Measurements from ENCODE around the gene NFIX.
"Not testable (repeated sequence)": the region's sequence is repeated elsewhere in the genome, so short reads cannot be mapped to it uniquely, and the experiment has no call there.

NFIX gene

DNA sequence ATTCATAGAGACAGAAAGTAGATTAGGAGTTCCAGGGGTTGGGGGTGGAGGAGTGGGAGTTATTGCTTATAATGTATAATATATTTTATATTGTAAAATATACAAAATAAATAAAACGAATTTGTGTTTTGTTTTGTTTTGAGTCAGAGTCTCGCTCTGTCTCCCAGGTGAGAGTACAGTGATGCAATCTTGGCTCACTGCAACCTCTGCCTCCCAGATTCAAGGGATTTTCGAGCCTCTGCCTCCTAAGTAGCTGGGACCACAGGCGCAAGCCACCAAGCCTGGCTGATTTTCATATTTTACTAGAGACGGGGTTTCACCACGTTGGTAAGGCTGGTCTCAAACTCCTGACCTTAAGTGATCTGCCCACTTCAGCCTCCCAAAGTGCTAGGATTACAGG, 35.8 kb upstream of the NFIX start:
- DNase-seq: no peak

DNA sequence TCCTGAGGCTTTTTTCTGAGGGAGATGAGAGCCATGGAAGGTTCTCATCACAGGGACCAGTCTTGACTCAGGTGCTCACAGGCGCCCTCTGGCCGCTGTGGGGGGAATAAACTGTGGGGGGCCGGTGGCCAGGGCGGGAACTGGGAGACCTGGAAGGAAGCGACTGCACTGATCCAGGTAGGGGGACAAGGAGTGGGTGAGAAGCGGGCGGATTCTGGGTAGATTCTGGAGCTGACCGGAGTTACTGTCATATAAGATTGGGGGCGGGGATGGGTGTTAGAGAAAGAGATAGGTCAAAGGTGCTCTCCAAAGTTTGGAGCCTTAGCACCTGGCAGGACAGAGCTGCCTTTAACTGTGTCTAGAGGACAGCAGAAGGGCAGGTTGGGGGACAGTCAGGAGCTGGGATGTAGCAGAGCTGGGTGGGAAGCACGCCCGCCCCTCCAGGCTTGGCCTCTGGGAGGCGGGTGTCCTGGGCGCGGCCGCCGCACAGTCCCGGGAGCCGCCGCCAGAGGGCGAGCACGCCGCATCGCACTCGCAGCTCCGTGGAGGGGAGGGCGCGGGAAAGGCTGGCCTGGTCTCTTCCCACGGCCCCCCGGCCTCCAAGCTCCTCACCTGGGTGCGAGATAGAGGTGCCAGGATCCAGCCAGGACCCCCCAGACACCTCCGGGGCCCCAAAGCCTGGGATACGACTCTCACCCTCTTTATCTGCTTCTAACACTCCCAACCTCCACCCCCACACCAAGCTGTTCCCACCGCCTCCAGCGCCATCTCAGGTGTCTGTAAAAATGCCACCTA, 30.1 kb upstream of the NFIX start:
- peak; percentile 79 for DNase-seq

DNA sequence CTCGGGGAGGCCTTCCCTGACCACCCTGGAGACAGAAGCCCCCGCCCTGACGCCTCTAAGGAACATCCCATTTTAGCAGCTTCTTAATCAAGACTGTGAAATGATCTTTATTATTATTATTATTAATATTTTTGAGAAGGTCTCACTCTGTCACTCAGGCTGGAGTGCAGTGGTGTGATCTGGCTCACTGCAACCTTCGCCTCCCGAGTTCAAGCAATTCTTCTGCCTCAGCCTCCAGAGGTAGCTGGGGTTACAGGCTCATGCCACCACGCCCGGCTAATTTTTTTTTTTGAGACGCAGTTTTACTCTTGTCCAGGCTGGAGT, 29.5 kb upstream of the NFIX start:
- DNase-seq: no peak

DNA sequence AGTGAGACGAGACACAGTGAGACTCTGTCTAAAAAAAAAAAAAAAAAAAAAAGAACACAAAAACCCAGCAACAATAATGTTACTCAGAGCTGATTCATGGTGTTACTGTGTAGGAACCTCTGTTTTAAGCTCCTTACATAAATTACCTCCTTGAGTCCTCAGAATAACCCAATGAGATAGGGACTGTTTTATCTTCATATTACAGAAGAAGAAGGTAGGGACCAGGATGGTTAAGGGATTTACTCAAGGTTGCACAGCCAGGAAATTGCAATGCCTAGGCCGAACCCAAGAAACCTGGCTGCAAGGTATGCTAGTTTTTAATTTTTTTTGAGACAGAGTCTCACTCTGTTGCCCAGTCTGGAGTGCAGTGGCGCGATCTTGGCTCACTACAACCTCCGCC, 27.4 kb upstream of the NFIX start:
- no peak for DNase-seq

DNA sequence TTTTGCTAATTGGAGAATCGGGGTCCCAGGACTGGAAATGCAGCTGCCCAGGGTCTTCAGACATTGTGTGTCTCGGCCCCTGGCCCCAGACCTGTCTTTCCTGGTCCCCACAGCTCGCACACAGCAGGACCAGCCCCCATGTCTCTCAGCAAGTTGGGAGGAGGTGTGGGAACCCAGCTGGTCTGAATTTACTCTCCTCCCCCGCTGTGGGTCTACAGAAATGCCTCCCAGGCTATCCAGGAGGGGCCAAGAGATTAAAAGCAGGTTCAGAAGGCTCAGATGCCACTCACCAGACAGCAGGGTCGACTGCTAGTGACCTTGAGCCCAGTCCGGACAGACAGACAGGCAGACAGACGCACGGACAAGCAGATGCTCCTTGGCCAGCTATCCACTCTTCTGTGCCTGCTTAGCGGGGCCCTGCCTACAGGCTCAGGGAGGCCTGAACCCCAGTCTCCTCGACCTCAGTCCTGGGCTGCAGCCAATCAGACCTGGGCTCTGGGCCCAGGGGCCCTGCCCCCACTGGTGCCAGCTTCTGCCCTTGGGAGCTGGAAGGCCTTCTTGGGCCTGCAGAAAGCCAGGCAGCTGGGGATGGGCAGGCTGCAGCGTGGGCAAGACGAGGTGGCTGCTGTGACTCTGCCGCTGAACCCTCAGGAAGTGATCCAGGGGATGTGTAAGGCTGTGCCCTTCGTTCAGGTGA, 25.8 kb upstream of the NFIX start, which contains the start of gene DAND5:
Gene DAND5 (plus strand): TSS at position 285 of the 697 bp plus-strand sequence. CDS start 85 bp downstream, at position 370.
- no peak for DNase-seq

DNA sequence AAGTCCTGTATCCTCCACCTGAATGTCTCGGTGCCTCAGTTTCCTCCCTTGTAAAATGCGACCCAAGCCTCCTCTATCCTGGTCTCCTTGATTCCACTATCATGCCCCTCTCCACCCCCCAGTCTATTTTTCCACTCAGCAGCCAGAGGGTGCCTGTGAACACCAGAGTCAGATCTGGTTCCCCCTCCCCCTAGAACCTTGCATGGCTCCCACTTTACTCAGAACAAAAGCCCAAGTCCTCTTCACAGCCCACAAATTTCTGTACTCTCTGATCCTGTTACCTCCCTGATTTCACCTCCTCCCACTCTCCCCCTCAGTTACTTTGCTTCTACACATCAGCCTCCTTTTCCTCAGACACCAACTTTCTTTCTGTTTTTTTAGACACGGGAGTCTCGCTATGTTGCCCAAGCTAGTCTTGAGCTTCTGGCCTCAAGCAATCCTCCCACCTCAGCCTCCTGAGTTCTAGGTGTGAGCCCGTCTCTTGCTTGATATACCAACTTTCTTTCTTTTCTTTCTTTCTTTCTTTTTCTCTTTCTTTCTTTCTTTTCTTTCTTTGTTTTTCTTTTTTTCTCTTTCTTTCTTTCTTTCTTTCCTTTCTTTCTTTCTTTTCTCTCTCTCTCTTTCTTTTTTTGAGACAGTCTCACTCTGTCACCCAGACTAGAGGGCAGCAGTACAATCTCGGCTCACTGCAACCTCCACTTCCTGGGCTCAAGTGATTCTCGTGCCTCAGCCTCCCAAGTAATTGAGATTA, 25.0 kb upstream of the NFIX start:
- DNase-seq: no peak

DNA sequence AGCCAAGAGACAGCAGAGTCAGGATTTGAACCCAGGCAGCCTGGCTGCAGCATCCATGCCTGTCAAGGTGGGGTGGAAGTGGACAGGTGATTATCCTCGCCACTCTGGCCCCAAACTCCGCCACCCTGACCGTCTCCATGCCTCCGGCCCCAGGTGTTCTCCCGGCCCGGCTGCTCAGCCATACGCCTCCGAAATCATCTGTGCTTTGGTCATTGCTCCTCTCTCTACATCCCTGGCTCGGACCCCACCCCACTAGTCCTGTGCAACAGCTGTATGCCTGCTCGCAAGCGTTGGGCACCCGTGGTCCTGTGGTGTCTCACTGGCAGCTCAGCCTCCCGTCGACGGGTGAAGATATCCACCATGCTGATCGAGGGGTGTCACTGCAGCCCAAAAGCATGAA, 22.0 kb upstream of the NFIX start:
- DNase-seq: no peak

DNA sequence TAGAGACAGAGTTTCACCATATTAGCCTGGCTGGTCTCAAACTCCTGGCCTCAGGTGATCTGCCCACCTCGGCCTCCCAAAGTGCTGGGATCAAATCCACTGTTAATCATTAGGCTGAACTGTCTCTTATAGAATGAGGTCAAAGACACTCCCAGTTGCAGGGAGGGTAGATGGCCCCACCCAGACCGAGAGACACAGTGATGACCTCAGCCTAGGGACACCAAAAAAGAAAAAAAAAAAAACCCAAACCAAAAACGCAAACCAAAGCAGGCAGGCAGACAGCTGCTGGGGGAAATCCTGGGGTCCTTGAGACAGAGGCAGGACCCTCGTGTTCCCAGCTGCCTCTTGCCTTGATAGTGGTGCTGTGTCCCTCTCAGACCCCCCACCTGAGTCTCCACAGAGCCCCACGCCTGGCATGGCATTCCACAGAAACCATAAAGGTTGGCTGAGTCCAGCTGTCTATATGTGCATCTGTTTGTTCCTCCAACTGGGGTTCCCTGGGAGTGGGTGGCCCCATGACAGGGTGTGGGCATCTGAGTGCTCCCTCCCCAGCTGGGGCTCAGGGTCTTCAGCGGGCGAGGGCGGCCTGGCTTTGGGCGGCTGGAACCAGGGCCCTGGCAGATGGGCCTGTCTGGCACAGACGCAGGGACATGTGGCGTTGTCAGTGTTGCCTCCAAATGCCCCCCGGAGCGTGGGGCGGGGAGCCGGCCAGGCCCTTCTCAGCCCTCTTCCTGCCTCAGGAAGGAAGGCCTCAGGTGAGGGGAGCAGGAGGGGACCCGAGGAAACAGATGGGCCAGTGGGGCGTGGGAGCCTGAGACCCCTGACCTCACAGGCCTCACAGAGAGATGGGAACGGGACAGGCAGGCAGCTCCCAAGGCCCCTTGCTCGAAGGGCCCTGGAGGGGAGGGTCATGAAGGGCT, 20.7 kb upstream of the NFIX start:
- no peak for DNase-seq

DNA sequence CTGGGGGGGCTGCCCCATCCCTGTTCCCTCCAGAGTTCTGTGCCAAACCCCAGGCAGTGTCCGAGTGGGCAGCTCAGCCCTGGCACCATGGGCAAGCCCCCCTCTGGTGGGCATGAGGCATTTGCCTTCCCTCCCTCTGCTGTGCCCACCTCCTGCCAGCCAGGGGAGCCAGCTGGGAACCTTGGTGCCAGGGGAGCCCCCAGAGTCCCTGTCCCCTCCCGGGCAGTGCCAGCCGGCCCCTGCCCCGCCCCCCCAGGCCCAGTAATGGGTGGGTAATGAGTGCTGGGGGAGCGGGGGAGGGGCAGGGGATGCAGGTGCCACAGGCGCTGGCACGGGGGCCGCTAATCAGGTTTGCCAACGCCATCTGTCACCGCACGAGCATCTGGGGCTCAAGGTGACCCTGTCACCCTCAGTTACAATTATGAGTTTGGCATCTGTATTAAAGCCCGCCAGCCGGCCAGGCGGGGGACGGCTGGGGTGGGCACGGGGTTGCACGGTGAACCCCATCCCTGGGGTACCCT, 20.0 kb upstream of the NFIX start:
- no peak for DNase-seq

DNA sequence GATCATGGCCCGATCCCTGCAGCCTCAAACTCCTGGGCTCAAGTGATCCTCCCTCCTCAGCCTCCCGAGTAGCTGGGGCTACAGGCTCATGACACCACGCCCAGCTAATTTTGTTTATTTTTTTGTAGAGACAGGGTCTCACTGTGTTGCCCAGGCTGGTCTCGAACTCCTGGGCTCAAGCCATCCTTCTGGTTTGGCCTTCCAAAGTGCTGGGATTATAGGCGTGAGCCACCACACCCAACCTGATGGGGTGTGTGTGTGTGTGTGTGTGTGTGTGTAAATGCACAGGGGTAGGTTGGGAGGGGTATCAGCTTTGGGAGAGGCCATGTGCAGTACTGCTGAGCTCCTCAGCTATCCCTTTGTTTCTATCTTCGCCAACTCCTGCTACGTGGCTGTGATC, 19.2 kb upstream of the NFIX start:
- not testable (repeated sequence) for DNase-seq

DNA sequence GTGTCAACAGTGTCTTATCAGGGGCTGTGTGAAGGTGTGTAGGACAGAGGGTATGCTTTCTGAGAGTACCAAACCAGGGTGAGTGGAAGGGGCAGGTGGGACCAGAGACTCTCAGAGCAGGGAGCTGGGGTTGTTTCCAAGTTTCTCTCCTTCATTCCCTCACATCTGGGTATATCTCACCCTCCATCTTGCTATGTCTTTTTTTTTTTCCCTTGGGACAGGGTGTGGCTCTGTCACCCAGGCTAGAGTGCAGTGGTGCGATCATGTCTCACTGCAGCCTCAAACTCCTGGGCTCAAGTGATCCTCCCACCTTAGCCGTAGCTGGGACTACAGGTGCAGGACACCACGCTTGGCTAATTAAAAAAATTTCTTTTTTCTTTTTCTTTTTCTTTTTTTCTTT, 15.3 kb upstream of the NFIX start:
- no peak for DNase-seq

DNA sequence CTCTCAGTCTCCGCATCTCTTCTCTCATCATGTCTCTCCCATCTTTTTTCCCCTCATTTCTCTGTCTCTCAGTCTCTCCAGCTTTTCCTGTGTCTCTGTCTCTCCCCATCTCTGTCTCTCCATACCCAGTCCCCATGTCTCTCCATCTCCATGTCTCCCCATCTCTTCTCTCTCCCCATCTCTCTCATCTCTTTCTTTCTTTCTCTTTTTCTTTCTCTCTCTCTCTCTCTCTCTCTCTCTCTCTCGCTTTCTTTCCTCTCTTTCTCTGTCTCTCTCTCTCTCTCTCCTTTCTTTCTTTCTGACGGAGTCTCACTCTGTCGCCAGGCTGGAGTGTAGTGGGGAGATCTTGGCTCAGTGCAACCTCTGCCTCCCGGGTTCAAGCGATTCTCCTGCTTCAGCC, 12.6 kb upstream of the NFIX start:
- no peak for DNase-seq

DNA sequence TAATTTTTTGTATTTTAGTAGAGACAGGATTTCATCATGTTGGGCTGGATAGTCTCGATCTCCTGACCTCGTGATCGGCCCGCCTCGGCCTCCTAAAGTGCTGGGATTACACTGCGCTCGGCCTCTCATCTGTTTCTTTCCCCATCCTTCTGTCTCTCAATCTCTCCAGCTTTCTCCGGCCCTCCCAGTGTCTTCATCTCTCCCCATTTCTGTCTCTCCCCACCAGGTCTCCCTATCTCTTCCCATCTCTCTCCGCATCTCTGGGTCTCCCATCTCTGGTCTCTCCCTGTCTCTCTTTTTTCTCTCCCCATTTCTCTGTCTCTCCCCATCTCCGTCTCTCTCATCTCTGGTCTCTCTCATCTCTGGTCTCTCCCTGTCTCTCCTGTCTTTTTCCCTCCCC, 12.2 kb upstream of the NFIX start:
- no peak for DNase-seq

DNA sequence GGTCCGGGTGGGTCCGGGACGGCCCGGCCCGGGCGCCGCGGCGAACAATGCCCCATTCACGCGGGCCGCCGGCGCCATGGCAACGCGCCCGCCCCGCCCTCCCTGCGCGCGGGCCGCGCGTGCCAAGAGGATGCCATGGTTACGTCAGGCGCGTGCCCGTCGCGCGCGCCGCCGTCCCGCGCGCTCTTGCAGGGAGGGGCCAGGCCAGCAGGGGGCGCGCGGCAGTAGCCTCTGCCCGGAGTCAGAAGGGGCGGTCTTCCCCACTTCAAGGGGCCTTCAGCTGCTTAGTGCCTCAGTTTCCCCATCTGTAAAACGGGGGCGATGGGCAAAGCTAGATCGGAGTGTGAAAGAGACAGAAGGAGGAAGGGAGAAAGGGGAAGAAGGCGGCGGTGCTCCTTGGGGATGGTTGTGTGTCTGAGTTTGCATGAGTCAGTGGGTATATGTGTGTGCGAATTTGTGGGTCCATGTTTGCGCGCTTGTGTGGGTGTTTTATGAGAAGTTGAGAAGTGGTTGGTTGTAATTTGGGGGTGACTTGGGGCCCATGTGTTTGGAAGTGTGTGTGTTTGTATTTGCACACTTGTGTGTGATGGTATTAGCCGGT, 11.6 kb upstream of the NFIX start:
- DNase-seq: peak; percentile 75

DNA sequence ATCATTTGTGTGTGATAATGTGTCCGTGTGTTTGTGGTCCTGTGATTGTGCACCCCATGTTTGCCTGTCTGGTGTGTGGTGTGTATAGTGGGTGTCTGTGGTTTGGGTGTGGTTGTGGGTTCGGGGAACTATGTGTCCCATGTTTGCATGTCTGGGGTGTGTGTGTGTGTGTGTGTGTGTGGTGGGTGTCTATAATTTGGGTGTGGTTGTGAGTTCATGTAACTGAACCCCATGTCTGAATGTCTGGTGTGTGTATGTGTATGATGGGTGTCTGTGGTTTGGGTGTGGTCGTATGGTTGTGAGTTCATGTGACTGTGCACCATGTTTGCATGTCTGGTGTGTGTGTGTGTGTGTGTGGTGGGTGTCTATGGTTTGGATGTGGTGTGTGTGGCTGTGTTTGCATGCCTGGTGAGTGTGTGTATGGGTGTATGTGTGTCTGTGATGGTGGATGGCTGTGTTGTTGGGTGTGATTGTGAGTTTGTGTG, 11.1 kb upstream of the NFIX start:
- no peak for DNase-seq

DNA sequence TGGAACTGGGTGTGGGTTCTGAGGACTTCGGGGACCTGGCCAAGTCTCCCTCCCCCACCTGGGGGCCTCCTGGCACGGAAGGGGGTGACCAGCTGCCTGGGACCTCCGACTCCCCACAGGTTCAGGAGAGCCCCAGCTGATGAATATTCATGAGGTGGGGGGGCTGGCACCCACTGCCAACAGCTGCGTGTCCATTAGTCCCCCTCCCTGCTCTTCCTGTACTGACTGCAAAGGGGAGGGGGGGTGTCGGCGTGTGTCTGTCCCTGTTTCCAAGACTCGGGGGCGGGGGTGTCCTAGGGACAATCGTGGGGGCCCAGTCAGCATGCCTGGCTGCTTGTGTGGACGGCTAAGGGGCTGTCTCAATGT, 10.6 kb upstream of the NFIX start:
- no peak for DNase-seq

DNA sequence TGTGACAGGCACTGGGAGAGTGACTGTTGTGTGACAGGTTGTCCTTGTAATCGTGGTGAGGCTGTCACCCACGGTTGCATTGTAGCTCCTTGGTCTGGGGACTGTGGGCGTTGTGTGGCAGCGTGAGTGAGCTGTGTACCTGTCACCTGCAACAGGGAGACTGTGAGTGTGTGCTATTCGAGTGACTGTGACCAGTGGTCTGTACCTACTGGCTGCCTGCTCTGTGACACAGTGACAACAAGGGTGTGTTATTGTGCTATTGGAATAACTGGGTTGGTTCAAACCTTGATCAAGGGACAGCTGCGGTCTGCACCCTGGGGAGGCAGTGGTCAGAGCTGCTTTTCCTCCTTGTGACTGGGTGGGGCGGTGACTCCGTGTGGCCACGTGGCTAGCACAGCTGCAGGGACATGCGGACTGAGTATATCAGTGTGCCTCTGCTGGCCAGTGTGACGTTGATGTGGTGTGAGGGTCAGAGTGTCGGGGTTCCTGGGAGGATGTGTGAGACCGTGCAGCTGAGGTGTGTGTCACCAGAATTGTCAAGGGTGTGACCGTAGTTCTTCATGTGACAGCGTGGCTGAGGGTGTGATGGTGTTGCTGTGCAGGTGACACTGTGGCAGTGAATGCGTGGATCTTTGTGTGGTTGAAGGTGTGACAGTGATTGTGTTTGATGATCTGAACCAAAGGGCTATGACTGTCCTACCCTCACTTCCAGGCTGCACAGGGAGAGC, 10.1 kb upstream of the NFIX start:
- no peak for DNase-seq

DNA sequence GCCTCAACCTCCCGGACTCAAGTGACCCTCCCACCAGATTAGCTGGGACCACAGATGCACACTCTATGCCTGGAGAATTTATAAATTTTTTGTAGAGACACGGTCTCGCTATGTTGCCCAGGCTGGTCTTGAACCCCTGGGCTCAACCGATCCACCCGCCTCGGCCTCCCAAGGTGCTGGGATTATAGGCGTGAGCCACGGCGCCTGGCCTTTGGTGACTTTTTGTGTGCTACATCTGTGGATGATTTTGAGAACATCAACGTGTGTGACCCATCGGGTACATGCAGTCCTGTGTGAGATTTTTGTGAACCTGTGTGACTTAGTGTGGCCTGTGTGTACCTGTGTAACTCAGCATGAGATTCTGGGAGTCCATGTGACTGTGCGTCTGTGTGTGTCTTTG, 8.5 kb upstream of the NFIX start:
- DNase-seq: no peak

DNA sequence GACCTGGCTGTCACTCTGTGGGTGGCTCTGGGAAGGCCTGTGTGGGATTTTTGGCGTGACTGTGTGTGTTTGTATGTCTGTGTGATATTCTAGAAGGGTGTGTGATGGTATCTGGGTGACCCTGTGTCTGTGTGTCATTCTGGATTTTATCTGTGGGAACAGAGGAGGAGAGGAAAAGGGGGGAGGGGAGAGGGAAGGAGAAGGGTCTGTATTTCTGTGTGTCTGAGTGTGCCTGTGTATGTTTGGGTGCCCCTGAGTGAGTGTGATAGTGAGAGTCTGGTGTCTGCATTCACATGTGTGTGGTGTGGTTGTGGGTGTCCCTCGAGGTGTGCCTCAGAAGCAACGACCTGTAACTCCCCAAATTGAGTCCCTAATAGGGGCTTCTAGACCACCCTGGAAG, 8.1 kb upstream of the NFIX start:
- no peak for DNase-seq

DNA sequence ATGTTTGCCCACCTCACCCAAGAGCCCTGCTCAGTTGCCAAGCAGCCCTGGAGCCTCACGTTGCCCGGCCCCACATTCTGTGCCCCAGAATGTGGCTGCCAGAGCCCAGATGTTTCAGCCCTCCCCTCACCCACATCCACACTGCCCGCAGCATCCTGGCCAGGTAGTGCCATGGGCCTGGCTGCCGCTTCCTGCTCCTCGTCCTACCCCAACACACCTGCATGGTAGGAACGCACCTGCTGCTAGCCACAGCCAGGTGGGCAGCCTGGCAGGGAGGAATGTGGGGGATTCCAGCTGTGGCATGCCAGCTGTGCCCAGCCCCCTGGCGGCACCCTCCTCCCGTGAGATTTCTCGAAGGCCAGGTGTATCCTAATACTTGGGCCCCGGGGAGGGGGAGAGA, 7.5 kb upstream of the NFIX start:
- no peak for DNase-seq

DNA sequence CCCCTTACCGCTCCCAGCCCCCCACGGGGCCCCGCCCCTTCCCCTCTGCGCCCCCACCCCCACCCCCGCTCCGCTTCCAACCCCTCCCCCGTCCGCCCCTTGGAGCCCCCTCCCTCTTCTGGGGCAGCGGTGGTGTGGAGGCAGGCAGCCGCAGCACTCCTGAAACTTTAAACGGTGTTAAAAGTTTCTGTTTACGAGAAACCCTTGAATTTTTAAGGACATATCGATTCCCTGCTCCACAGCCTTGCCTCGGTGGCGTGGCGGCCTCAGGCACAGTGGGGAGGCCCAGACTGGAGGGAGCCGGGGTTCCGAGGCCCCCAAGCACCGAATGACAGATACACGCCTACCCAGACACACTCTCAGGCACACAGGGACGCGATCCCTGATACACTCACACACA, 4.8 kb upstream of the NFIX start:
- no peak for DNase-seq

Measured in activated T-cell treated with anti-CD3 and anti-CD28 coated beads for 4 hours (primary cell).